Endothelial cell of umbilical vein (primary cell): ENCODE measurements around the gene DLX6. TPM values are rescaled to one million over a fixed set of nuclear protein-coding genes. Genes with fewer than 3 reads are reported as not detected.
A peak's percentile ranks its signal among the peaks of the same experiment; 100 is the strongest.

Experiments
- BruUV-seq: library from RNA; stranded (reverse); fragments of 400-500 nt; replicated peaks from 2 replicates; lab custom pipeline; 2021; lab: Mats Ljungman, UMichigan
- CTCF ChIA-PET: fragments of 300-600, 350-600 bp; sonication (Branson Sonifier 250); formaldehyde crosslinking; loops from one replicate; lab custom pipeline; 2021; ENCODE audit warnings: antibody characterized with exemption, inconsistent platforms; lab: Charles Lee
- POLR2A ChIA-PET: fragments of 300-600, 350-600 bp; sonication (Branson Sonifier 250); formaldehyde crosslinking; loops from one replicate; lab custom pipeline; 2021; ENCODE audit warnings: antibody characterized with exemption, inconsistent platforms; lab: Charles Lee
- DNase-seq: peaks from one replicate; pipeline ENCODE4 v3.0.0-alpha.2; 2011; ENCODE audit warnings: low read depth, low spot score
- FAIRE-seq: peaks from 2 replicates; lab custom pipeline; 2011; peaks lifted over from hg19 to GRCh38; lab: Jason Lieb, UNC
- H2AFZ ChIP-seq: 2 replicates; pipeline ENCODE4 v1.6.0; 2012; ENCODE audit warnings: low read depth, low read length, control low read depth, inconsistent platforms
- H3K27ac ChIP-seq: 2 replicates; pipeline ENCODE4 v1.5.1; 2011; ENCODE audit warnings: low read depth, mild to moderate bottlenecking, control low read depth, low read length, moderate library complexity; ENCODE audit not compliant: insufficient read depth
- H3K27me3 ChIP-seq, 2 experiments: 2 replicates each; pipeline versions ENCODE4 v1.6.0 to v1.6.1; 2011; ENCODE audit warnings: low read length in 2 of 2, mixed read lengths in 1 of 2; ENCODE audit not compliant: control insufficient read depth in 2 of 2, insufficient read depth in 2 of 2
- H3K36me3 ChIP-seq, 2 experiments: 2 replicates in 1 of 2; 3 replicates in 1 of 2; pipeline ENCODE4 v1.5.1; 2011; ENCODE audit warnings: low read length in 2 of 2, mild to moderate bottlenecking in 1 of 2, moderate library complexity in 1 of 2; ENCODE audit not compliant: control insufficient read depth in 2 of 2, insufficient read depth in 2 of 2; ENCODE audit errors: extremely low read depth in 1 of 2
- H3K4me1 ChIP-seq: 3 replicates; pipeline ENCODE4 v1.5.1; 2011; ENCODE audit warnings: mild to moderate bottlenecking, low read length; ENCODE audit not compliant: control insufficient read depth, insufficient read depth; ENCODE audit errors: extremely low read depth
- H3K4me2 ChIP-seq: 2 replicates; pipeline ENCODE4 v1.6.1; 2011; ENCODE audit warnings: low read length, control low read depth, mixed read lengths; ENCODE audit not compliant: insufficient read depth
- H3K4me3 ChIP-seq, 3 experiments: fragments of 200-600 bp in 1 of 3; sonication (generic), shearing (Covaris generic) in 1 of 3; replicated peaks in 1 of 3; 2 replicates each; pipeline ENCODE4 v1.5.1; 2011 to 2016; ENCODE audit warnings: control low read depth in 3 of 3, low read length in 3 of 3, mild to moderate bottlenecking in 2 of 3, inconsistent platforms in 1 of 3, low read depth in 1 of 3, moderate library complexity in 1 of 3; ENCODE audit not compliant: insufficient read depth in 1 of 3
- H3K79me2 ChIP-seq: 2 replicates; pipeline ENCODE4 v1.6.0; 2012; ENCODE audit warnings: low read length, inconsistent platforms; ENCODE audit not compliant: control insufficient read depth, insufficient read depth
- H3K9ac ChIP-seq: replicated peaks from 2 replicates; pipeline ENCODE3; 2011; ENCODE audit warnings: low read length, control low read depth; ENCODE audit not compliant: insufficient read depth; ENCODE audit errors: extremely low read depth
- H3K9me1 ChIP-seq: replicated peaks from 3 replicates; pipeline ENCODE4 v1.6.0; 2011; ENCODE audit warnings: mild to moderate bottlenecking, low read length; ENCODE audit not compliant: control insufficient read depth, insufficient read depth; ENCODE audit errors: extremely low read depth
- H3K9me3 ChIP-seq: replicated peaks from 2 replicates; pipeline ENCODE4 v1.5.1; 2012; ENCODE audit warnings: low read length, inconsistent platforms; ENCODE audit not compliant: control insufficient read depth, insufficient read depth
- H4K20me1 ChIP-seq: replicated peaks from 2 replicates; pipeline ENCODE3; 2011; ENCODE audit warnings: mild to moderate bottlenecking, low read length; ENCODE audit not compliant: control insufficient read depth, insufficient read depth; ENCODE audit errors: extremely low read depth
- EZH2 ChIP-seq: IDR thresholded peaks from 2 replicates; pipeline ENCODE4 v1.6.1; 2012; ENCODE audit warnings: borderline replicate concordance, low read depth, mild to moderate bottlenecking, moderate library complexity, low read length, inconsistent platforms; ENCODE audit not compliant: severe bottlenecking
- FOS ChIP-seq: IDR thresholded peaks from 2 replicates; pipeline ENCODE4 v1.6.1; 2011; ENCODE audit warnings: mild to moderate bottlenecking, low read length, moderate library complexity, borderline replicate concordance; ENCODE audit not compliant: insufficient read depth
- GATA2 ChIP-seq: IDR thresholded peaks from 2 replicates; pipeline ENCODE4 v1.7.0; 2011; ENCODE audit warnings: low read depth, mild to moderate bottlenecking, moderate library complexity, mixed read lengths, low read length; ENCODE audit not compliant: insufficient read length, insufficient read depth
- JUN ChIP-seq: IDR thresholded peaks from 2 replicates; pipeline ENCODE4 v1.6.1; 2011; ENCODE audit warnings: borderline replicate concordance, low read depth; ENCODE audit not compliant: insufficient read length, insufficient read depth
- MYC ChIP-seq: IDR thresholded peaks from one replicate; pipeline ENCODE4 v1.6.1; 2011; ENCODE audit warnings: mild to moderate bottlenecking, low read depth, low read length
- POLR2A ChIP-seq: IDR thresholded peaks from 2 replicates; pipeline ENCODE4 v1.6.1; 2012; ENCODE audit warnings: low read depth, mild to moderate bottlenecking, control low read depth, low read length
- POLR2AphosphoS5 ChIP-seq: IDR thresholded peaks from 2 replicates; pipeline ENCODE4 v1.6.1; 2012; ENCODE audit warnings: low read depth, mild to moderate bottlenecking, control low read depth, low read length, moderate library complexity; ENCODE audit not compliant: insufficient read depth
- dilution Hi-C: fragments of 300-500 bp; cut with MboI; formaldehyde crosslinking; loops from one replicate; pipeline ENCODE4 v1.15.0; 2019; ENCODE audit warnings: low sequenced_read_pairs; ENCODE audit not compliant: extremely low pct_ligation_motif_present
- intact Hi-C: fragments of 100-400 bp; cut with micrococcal nuclease; formaldehyde crosslinking; loops from one replicate; pipeline ENCODE4 v1.10.0; 2022
- polyA plus RNA-seq, 4 experiments: library from polyadenylated mRNA; depleted of rRNA in 3 of 4; stranded (reverse) in 3 of 4; unstranded in 1 of 4; fragments of >200 nt; gene quantifications; 2 replicates each; pipeline versions ENCODE4 v1.2.1 to v1.2.3, GENCODE V29; 2011 to 2012; ENCODE audit warnings: missing spikeins in 1 of 4
- total RNA-seq: library from RNA; stranded (reverse); gene quantifications from 2 replicates; pipeline ENCODE4 v1.2.3, GENCODE V29; 2021
- TF ChIP-seq, protein P1 (sequence below), 2 donors: IDR thresholded peaks; 1 replicate in 1 of 2; 2 replicates in 1 of 2; pipeline ENCODE4 v1.5.1; 2011; ENCODE audit warnings: low read length in 2 of 2, mild to moderate bottlenecking in 2 of 2, moderate library complexity in 2 of 2, control low read depth in 1 of 2, inconsistent platforms in 1 of 2, low read depth in 1 of 2; ENCODE audit not compliant: insufficient read depth in 1 of 2; ENCODE audit errors: extremely low read depth in 1 of 2
- TF ChIP-seq, protein P2 (sequence below): IDR thresholded peaks from 2 replicates; pipeline ENCODE4 v1.6.1; 2011; ENCODE audit not compliant: insufficient read depth, insufficient read length

The DLX6 gene
- total and polyA plus RNA-seq, 2 donors (not counting 3 experiments of a cell fraction or from before 2014, with no cell fraction given), result not detected

GRCh38 chr7:97003262-97004246 lies 1.8 kb upstream of the DLX6 start:
- peaks cover 3% of the 10 kb centered on the region for H3K4me1 ChIP-seq
- ChIA-PET POLR2A (no interaction called here), CTCF (interaction anchor here (2.9 kb wide), 1 partner anchor 24 kb away, joined by 8 read pairs; no protein-coding TSS in a partner anchor)
- no peaks in the 10 kb centered on the region for H3K9me3 ChIP-seq
- DNase-seq (no peak), FAIRE-seq (no peak)
- H3K79me2 ChIP-seq, result no peaks in the 10 kb centered on the region
- no peak overlapping the region for H3K9ac ChIP-seq
- TF ChIP-seq EZH2 (peak; percentile 77), JUN (no peak)
- H3K9me1 ChIP-seq, result no peaks in the 10 kb centered on the region
- no peaks in the 10 kb centered on the region for H4K20me1 ChIP-seq
- peaks cover 90 to 94% of the 10 kb centered on the region in 2 experiments for H3K27me3 ChIP-seq
- no peak overlapping the region for H3K27ac ChIP-seq
- no peak overlapping the region for H2AFZ ChIP-seq
- dilution Hi-C loops, result no loop called here
- H3K4me2 ChIP-seq, result no peak overlapping the region
- intact Hi-C loops, result loop anchor here (2.0 kb wide), 1 partner anchor 13 kb away; no protein-coding TSS in a partner anchor
- no peak overlapping the region for H3K4me3 ChIP-seq
- H3K36me3 ChIP-seq, result no peaks in the 10 kb centered on the region
- BruUV-seq, result no TSS peak

- Histone ChIP-seq H2AFZ (no peak overlapping the region), H3K9ac (no peak overlapping the region), H3K27ac (no peak overlapping the region), H3K9me1 (no peaks in the 10 kb centered on the region), H3K9me3 (no peaks in the 10 kb centered on the region), H4K20me1 (no peaks in the 10 kb centered on the region), H3K79me2 (no peaks in the 10 kb centered on the region), H3K36me3 (no peaks in the 10 kb centered on the region), H3K4me3 (no peak overlapping the region), H3K4me2 (no peak overlapping the region), H3K27me3 (peaks cover 87 to 94% of the 10 kb centered on the region in 2 experiments), H3K4me1 (peaks cover 3% of the 10 kb centered on the region)
- DNase-seq, result no peak
- intact Hi-C loops (loop anchor here (5.0 kb wide), 1 partner anchor 682 kb away; the partner anchor contains the start of gene SLC25A13), dilution Hi-C loops (no loop called here)
- FAIRE-seq, result no peak
- BruUV-seq, result no TSS peak
- ChIA-PET POLR2A (no interaction called here), CTCF (no interaction called here)
- no peak for TF ChIP-seq FOS
- TF ChIP-seq, protein P1, sequence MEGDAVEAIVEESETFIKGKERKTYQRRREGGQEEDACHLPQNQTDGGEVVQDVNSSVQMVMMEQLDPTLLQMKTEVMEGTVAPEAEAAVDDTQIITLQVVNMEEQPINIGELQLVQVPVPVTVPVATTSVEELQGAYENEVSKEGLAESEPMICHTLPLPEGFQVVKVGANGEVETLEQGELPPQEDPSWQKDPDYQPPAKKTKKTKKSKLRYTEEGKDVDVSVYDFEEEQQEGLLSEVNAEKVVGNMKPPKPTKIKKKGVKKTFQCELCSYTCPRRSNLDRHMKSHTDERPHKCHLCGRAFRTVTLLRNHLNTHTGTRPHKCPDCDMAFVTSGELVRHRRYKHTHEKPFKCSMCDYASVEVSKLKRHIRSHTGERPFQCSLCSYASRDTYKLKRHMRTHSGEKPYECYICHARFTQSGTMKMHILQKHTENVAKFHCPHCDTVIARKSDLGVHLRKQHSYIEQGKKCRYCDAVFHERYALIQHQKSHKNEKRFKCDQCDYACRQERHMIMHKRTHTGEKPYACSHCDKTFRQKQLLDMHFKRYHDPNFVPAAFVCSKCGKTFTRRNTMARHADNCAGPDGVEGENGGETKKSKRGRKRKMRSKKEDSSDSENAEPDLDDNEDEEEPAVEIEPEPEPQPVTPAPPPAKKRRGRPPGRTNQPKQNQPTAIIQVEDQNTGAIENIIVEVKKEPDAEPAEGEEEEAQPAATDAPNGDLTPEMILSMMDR (IDR thresholded peaks at IDR 0.05; ENCODE audit: extremely low read depth in 1 of 2, insufficient read depth in 1 of 2, low read depth in 1 of 2, low read length in 2 of 2), result no peak
- TF ChIP-seq POLR2AphosphoS5, result no peak
- no peak for TF ChIP-seq JUN
- no peak for TF ChIP-seq GATA2
- TF ChIP-seq POLR2A, result no peak
- no peak for TF ChIP-seq MYC
- TF ChIP-seq EZH2, result no peak
- TF ChIP-seq, protein P2, sequence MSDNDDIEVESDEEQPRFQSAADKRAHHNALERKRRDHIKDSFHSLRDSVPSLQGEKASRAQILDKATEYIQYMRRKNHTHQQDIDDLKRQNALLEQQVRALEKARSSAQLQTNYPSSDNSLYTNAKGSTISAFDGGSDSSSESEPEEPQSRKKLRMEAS, result no peak
Observed at GRCh38 chr7:97004247-97005182, 838 bp upstream of the DLX6 start.
